Ascending aorta (tissue), 2 donors: ENCODE measurements around the gene DUS2. TPM values are rescaled to one million over a fixed set of nuclear protein-coding genes. Genes with fewer than 3 reads are reported as not detected.
A peak's percentile ranks its signal among the peaks of the same experiment; 100 is the strongest.
"Not testable (repeated sequence)": the region's sequence is repeated elsewhere in the genome, so short reads cannot be mapped to it uniquely, and the experiment has no call there.

ENCODE experiments used
- DNase-seq, 2 donors: peaks; one replicate each; pipeline ENCODE4 v3.0.0-alpha.2; 2019; ENCODE audit warnings: low spot score in 2 of 2
- H3K27ac ChIP-seq, 2 donors: fragments of 200-600 bp; sonication (generic); one replicate each; pipeline ENCODE4 v1.5.1; 2016 to 2017; ENCODE audit warnings: mild to moderate bottlenecking in 1 of 2
- H3K27me3 ChIP-seq: fragments of 200-600 bp; sonication (generic); one replicate; pipeline ENCODE4 v1.5.1; 2017
- H3K36me3 ChIP-seq, 2 donors: fragments of 200-600 bp; sonication (generic); one replicate each; pipeline ENCODE4 v1.5.1; 2016
- H3K4me1 ChIP-seq, 2 donors: fragments of 200-600 bp; sonication (generic); one replicate each; pipeline ENCODE4 v1.5.1; 2016 to 2017; ENCODE audit warnings: mild to moderate bottlenecking in 1 of 2
- H3K4me3 ChIP-seq, 2 donors: fragments of 200-600 bp; sonication (generic); one replicate each; pipeline ENCODE4 v1.5.1; 2016 to 2017; ENCODE audit warnings: mild to moderate bottlenecking in 1 of 2
- H3K9me3 ChIP-seq, 2 donors: fragments of 200-600 bp; sonication (generic); one replicate each; pipeline ENCODE4 v1.5.1; 2016
- CTCF ChIP-seq, 3 experiments: fragments of 200-600 bp in 2 of 3; fragments of 450-650 bp in 1 of 3; sonication (generic) in 2 of 3; IDR thresholded peaks; one replicate each; pipeline ENCODE4 v1.5.1; 2016 to 2019; ENCODE audit warnings: antibody characterized with exemption in 3 of 3, mild to moderate bottlenecking in 1 of 3, moderate library complexity in 1 of 3
- intact Hi-C: fragments of 100-400 bp; cut with DNase I; formaldehyde crosslinking; loops from one replicate; pipeline ENCODE4 v1.15.1; 2023
- total RNA-seq: library from RNA; depleted of rRNA; stranded (reverse); fragments of >200 nt; gene quantifications from one replicate; pipeline ENCODE4 v1.1.0, GENCODE V29; 2016

DUS2 gene
- total RNA-seq, 1 donor from 2014 or later: 7.6 TPM

GRCh38 chr16:67989322-67990017 is 33.6 kb upstream of the DUS2 start:
- H3K27me3 ChIP-seq: no peaks in the 10 kb centered on the region
- H3K9me3 ChIP-seq: no peaks in the 10 kb centered on the region
- intact Hi-C loops: no loop called here
- H3K36me3 ChIP-seq: no peaks in the 10 kb centered on the region
- H3K4me1 ChIP-seq: peaks cover 4% of the 10 kb centered on the region in 2 donors
- no peak for DNase-seq
- TF ChIP-seq CTCF (IDR thresholded peaks at IDR 0.05): no peak
- H3K27ac ChIP-seq: no peak overlapping the region
- H3K4me3 ChIP-seq: no peak overlapping the region

- intact Hi-C loops: no loop called here
- DNase-seq: no peak
- H3K36me3 ChIP-seq: no peaks in the 10 kb centered on the region
- no peak overlapping the region for H3K4me3 ChIP-seq
- no peaks in the 10 kb centered on the region for H3K9me3 ChIP-seq
- H3K4me1 ChIP-seq: peaks cover 4% of the 10 kb centered on the region in 2 donors
- H3K27me3 ChIP-seq: no peaks in the 10 kb centered on the region
- no peak for TF ChIP-seq CTCF (IDR thresholded peaks at IDR 0.05)
- H3K27ac ChIP-seq: no peak overlapping the region
Measured at GRCh38 chr16:67990018-67990386, 33.1 kb upstream of the DUS2 start.

- no peak for DNase-seq
- TF ChIP-seq CTCF (IDR thresholded peaks at IDR 0.05): no peak
- intact Hi-C loops: loop anchor here (1.0 to 2.0 kb wide), 4 partner anchors 24 to 237 kb away; partner anchors contain the start of genes DDX28, DUS2 and SLC12A4
- Histone ChIP-seq H3K9me3 (no peaks in the 10 kb centered on the region), H3K36me3 (no peaks in the 10 kb centered on the region), H3K4me1 (peaks cover 4% of the 10 kb centered on the region in 2 donors), H3K27me3 (no peaks in the 10 kb centered on the region), H3K27ac (no peak overlapping the region), H3K4me3 (peak overlapping the region in 1 of 2 donors; percentile 55)
Measured at GRCh38 chr16:67992661-67993206, 30.4 kb upstream of the DUS2 start.

GRCh38 chr16:67993207-67994039 is 29.7 kb upstream of the DUS2 start:
- H3K9me3 ChIP-seq: no peaks in the 10 kb centered on the region
- peak; percentile 97 to 99 (median 98) for TF ChIP-seq CTCF (IDR thresholded peaks at IDR 0.05)
- intact Hi-C loops: loop anchor here (1.0 to 2.0 kb wide), 4 partner anchors 25 to 236 kb away; partner anchors contain the start of genes DDX28, DUS2 and SLC12A4
- DNase-seq: peak; percentile 30 to 89
- H3K27me3 ChIP-seq: no peaks in the 10 kb centered on the region
- H3K4me1 ChIP-seq: peaks cover 4% of the 10 kb centered on the region in 2 donors
- H3K36me3 ChIP-seq: no peaks in the 10 kb centered on the region
- peak overlapping the region; percentile 23 to 26 for H3K27ac ChIP-seq
- peak overlapping the region; percentile 29 to 55 for H3K4me3 ChIP-seq

GRCh38 chr16:67994040-67994408 is 29.1 kb upstream of the DUS2 start:
- H3K4me3 ChIP-seq, intact Hi-C loops, DNase-seq, H3K27me3 ChIP-seq, H3K36me3 ChIP-seq, H3K4me1 ChIP-seq, H3K9me3 ChIP-seq: not testable (repeated sequence)
- peak overlapping the region in 1 of 2 donors; percentile 26 for H3K27ac ChIP-seq

- Histone ChIP-seq H3K27ac (no peak overlapping the region), H3K27me3 (no peaks in the 10 kb centered on the region), H3K9me3 (no peaks in the 10 kb centered on the region), H3K36me3 (no peaks in the 10 kb centered on the region), H3K4me3 (no peak overlapping the region), H3K4me1 (peaks cover 4% of the 10 kb centered on the region in 2 donors)
- intact Hi-C loops: no loop called here
- TF ChIP-seq CTCF (IDR thresholded peaks at IDR 0.05): no peak
- no peak for DNase-seq
Measured at GRCh38 chr16:67995423-67995822, 27.7 kb upstream of the DUS2 start.
